Pancreas (tissue), 10 donors: ENCODE results near the gene CYP8B1. TPM values are rescaled to one million over a fixed set of nuclear protein-coding genes. Genes with fewer than 3 reads are reported as not detected.

Experiments used
- ATAC-seq, 4 donors: fragments of 200-7000 bp; cut with Tn5 transposase; one replicate each; pipeline versions ENCODE4 v1.8.0 to v1.9.1; 2020; ENCODE audit warnings: mild to moderate bottlenecking in 4 of 4, moderate library complexity in 4 of 4
- DNase-seq, 6 donors: peaks; one replicate each; pipeline ENCODE4 v3.0.0-alpha.2; 2020
- FAIRE-seq: peaks from 2 replicates; lab custom pipeline; 2012; peaks lifted over from hg19 to GRCh38; lab: Jason Lieb, UNC
- H3K27ac ChIP-seq, 4 donors: fragments of 200-600 bp; sonication (generic); 1 replicate in 3 of 4; 2 replicates in 1 of 4; pipeline versions ENCODE4 v1.5.0 to v1.8.0; 2020
- H3K27me3 ChIP-seq, 4 donors: fragments of 200-600 bp; one replicate each; pipeline ENCODE4 v1.8.0; 2021
- H3K36me3 ChIP-seq, 3 donors: fragments of 200-600 bp; sonication (generic) in 1 of 3; one replicate each; pipeline versions ENCODE4 v1.5.0 to v1.8.0; 2020 to 2021
- H3K4me1 ChIP-seq, 3 donors: fragments of 200-600 bp; one replicate each; pipeline ENCODE4 v1.8.0; 2021
- H3K4me3 ChIP-seq, 4 donors: fragments of 200-600 bp; sonication (generic) in 2 of 4; one replicate each; pipeline versions ENCODE4 v1.5.0 to v1.8.0; 2020 to 2021
- H3K9me3 ChIP-seq, 4 donors: fragments of 200-600 bp; one replicate each; pipeline ENCODE4 v1.8.0; 2021
- WGBS, 2 donors: extraction: QIAGEN DNeasy Blood & Tissue Kit; methylation state at CpG; one replicate each; pipeline ENCODE4 v1.1.7; 2013; 5-methylcytosine and 5-hydroxymethylcytosine counted together
- intact Hi-C, 3 donors: fragments of 100-400 bp; cut with DNase I; formaldehyde crosslinking; loops; one replicate each; pipeline versions ENCODE4 v1.11.1 to v1.14.2; 2022
- polyA plus RNA-seq, 2 donors: library from polyadenylated mRNA; stranded (reverse); fragments of 200-250 nt; gene quantifications; one replicate each; pipeline ENCODE4 v1.2.3, GENCODE V29; 2013
- total RNA-seq, 6 donors: library from RNA; stranded (reverse); fragmentation: NEBNext Ultra II Directional in 4 of 6; extraction: Animal tissue kit (Norgen Biotek cat#: 25700) in 4 of 6; gene quantifications; one replicate each; pipeline versions ENCODE4 v1.2.1 to v1.2.4, GENCODE V29; 2021 to 2023
- TF ChIP-seq, protein P1 (sequence below), 4 donors: fragments of 200-600 bp; sonication (generic) in 3 of 4; IDR thresholded peaks; one replicate each; pipeline versions ENCODE4 v1.5.0 to v1.8.0; 2021; ENCODE audit warnings: antibody characterized with exemption in 4 of 4
- donor health status: healthy with polysubstance abuse.
- donor health status: DM: no; HTN: no; CAD: no; lungs with moderate emphysema.
- donor health status: DM: no; HTN: no; CAD: no.
- donor health status: control.
- donor health status: control.
- donor health status: Bipolar disorder and iron deficiency.
- donor health status: DM: yes; HTN: yes; CAD: no.
- donor health status: DM: no; HTN: no; CAD: no.
- donor health status: DM: no; HTN: no; CAD: no.
- donor health status: DM: yes; HTN: yes; CAD: no.

CYP8B1 gene
- total and polyA plus RNA-seq, 8 donors: 0.22 TPM; not detected in 7

DNA sequence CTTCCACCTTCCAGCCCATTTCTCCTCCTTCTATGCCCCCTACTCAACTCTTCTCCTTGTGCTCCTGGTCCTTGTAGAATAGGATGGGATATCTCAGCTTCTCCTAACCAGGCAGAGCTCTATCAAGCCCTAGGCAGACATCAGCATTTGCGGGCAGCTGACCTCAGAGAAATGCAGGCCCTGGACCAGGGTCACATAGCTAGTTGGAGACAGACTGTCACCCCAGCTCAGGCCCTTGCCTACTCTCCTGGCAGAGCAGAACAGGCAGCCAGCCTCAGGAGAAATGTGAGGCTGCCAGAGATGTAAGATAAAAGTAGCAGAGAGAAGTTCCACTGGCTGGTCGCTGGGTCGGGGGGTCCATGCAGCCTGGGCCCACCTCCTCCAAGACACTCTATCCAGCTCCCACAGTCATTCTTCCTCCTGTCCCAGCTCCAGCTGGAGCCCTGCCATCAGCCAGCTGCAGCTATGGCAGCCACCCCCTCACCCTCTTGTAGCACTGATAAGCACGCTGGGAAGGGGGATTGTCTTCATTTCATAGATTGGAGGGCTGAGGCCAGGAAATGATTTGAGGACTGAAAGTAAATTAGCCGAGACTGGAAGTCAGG lies 4.0 kb downstream of the CYP8B1 start:
- H3K4me3 ChIP-seq: no peak overlapping the region
- intact Hi-C loops: no loop called here
- ATAC-seq (peak in 3 of 4 donors; percentile 51 to 69 (median 68)), DNase-seq (peak in 5 of 6 donors; percentile 10 to 73 (median 44)), FAIRE-seq (no peak)
- TF ChIP-seq, protein P1, sequence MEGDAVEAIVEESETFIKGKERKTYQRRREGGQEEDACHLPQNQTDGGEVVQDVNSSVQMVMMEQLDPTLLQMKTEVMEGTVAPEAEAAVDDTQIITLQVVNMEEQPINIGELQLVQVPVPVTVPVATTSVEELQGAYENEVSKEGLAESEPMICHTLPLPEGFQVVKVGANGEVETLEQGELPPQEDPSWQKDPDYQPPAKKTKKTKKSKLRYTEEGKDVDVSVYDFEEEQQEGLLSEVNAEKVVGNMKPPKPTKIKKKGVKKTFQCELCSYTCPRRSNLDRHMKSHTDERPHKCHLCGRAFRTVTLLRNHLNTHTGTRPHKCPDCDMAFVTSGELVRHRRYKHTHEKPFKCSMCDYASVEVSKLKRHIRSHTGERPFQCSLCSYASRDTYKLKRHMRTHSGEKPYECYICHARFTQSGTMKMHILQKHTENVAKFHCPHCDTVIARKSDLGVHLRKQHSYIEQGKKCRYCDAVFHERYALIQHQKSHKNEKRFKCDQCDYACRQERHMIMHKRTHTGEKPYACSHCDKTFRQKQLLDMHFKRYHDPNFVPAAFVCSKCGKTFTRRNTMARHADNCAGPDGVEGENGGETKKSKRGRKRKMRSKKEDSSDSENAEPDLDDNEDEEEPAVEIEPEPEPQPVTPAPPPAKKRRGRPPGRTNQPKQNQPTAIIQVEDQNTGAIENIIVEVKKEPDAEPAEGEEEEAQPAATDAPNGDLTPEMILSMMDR (IDR thresholded peaks at IDR 0.05): no peak
- 25 to 26% methylated on average over 5 of the region's 5 CpGs for WGBS, 2 donors
- no peaks in the 10 kb centered on the region for H3K36me3 ChIP-seq
- H3K4me1 ChIP-seq: peaks cover 0 to 3% (median 0%) of the 10 kb centered on the region in 3 donors
- H3K27me3 ChIP-seq: no peaks in the 10 kb centered on the region
- no peaks in the 10 kb centered on the region for H3K9me3 ChIP-seq
- no peak overlapping the region for H3K27ac ChIP-seq

DNA sequence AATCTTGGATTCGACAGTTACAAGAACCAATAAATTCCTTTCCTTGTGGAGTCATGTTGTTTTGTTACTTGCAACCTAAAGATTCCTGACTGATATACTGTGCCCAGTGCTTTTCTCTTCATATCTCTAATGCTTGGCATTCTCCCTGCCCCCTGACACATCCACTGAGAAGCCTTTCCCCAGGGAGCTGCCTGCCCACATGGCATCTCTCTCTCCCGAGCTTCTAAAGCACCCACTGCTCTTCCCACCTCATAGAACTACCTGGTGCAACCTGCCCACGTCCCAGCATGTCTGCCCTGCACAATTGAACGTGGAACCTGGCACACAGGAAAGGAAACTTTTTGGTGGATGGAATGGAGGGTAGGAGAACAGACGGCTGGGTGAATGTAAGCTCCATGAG lies 6.8 kb downstream of the CYP8B1 start:
- Histone ChIP-seq H3K36me3 (no peaks in the 10 kb centered on the region), H3K4me1 (peaks cover 0 to 3% (median 0%) of the 10 kb centered on the region in 3 donors), H3K9me3 (no peaks in the 10 kb centered on the region), H3K27me3 (no peaks in the 10 kb centered on the region), H3K4me3 (no peak overlapping the region), H3K27ac (no peak overlapping the region)
- ATAC-seq (no peak), DNase-seq (no peak), FAIRE-seq (no peak)
- WGBS, 2 donors: 60 to 73% methylated on average over 5 of the region's 5 CpGs
- TF ChIP-seq, protein P1 (IDR thresholded peaks at IDR 0.05): no peak
- intact Hi-C loops: no loop called here

DNA sequence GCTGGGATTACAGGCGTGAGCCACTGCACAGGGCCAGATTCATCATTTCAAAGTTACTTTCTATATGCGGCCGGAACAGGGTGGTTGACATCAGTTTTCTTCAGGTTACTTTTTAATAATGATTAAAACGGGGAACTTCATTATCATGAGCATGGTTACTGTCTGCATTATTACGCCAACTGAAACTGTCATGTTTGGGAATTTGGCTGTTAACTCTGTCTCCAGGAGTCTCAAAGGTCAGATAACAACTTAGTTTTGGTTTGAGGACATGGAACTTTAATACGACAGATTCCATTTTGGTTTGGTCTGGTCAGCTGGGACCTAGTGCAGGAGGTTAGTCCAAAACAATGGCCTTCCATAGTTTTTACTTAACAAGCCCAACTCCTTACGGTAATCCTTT lies 8.5 kb downstream of the CYP8B1 start:
- intact Hi-C loops: no loop called here

DNA sequence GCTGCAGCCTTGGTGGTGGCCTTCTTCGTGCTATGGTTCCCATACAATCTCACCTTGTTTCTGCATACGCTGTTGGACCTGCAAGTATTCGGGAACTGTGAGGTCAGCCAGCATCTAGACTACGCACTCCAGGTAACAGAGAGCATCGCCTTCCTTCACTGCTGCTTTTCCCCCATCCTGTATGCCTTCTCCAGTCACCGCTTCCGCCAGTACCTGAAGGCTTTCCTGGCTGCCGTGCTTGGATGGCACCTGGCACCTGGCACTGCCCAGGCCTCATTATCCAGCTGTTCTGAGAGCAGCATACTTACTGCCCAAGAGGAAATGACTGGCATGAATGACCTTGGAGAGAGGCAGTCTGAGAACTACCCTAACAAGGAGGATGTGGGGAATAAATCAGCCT lies 10.4 kb downstream of the CYP8B1 start:
- ATAC-seq (no peak), DNase-seq (no peak), FAIRE-seq (no peak)
- Histone ChIP-seq H3K4me3 (no peak overlapping the region), H3K27me3 (no peaks in the 10 kb centered on the region), H3K9me3 (no peaks in the 10 kb centered on the region), H3K27ac (no peak overlapping the region), H3K36me3 (no peaks in the 10 kb centered on the region), H3K4me1 (no peaks in the 10 kb centered on the region)
- TF ChIP-seq, protein P1 (IDR thresholded peaks at IDR 0.05): no peak
- intact Hi-C loops: no loop called here
- 87 to 90% methylated on average over 8 of the region's 8 CpGs for WGBS, 2 donors

More for the DNA sequence above, 8.5 kb downstream of the CYP8B1 start:
- no peaks in the 10 kb centered on the region for H3K27me3 ChIP-seq
- H3K4me3 ChIP-seq: no peak overlapping the region
- no peak for DNase-seq
- ATAC-seq: no peak
- H3K9me3 ChIP-seq: no peaks in the 10 kb centered on the region
- H3K36me3 ChIP-seq: no peaks in the 10 kb centered on the region
- TF ChIP-seq, protein P1 (IDR thresholded peaks at IDR 0.05): no peak
- WGBS, 2 donors: 85 to 90% methylated on average over 7 of the region's 7 CpGs
- H3K4me1 ChIP-seq: peaks cover 0 to 3% (median 0%) of the 10 kb centered on the region in 3 donors
- FAIRE-seq: no peak
- H3K27ac ChIP-seq: no peak overlapping the region

DNA sequence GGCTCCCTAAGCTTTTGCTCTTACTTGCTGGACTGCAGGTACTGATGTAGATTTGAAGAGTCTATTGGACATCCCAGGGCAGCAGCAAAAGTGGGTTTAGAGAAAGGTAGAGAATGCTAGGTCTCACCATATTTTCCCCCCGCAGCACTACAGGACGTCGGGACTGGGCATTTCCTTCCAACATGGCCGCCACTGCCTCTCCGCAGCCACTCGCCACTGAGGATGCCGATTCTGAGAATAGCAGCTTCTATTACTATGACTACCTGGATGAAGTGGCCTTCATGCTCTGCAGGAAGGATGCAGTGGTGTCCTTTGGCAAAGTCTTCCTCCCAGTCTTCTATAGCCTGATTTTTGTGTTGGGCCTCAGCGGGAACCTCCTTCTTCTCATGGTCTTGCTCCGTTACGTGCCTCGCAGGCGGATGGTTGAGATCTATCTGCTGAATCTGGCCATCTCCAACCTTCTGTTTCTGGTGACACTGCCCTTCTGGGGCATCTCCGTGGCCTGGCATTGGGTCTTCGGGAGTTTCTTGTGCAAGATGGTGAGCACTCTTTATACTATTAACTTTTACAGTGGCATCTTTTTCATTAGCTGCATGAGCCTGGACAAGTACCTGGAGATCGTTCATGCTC lies 11.2 kb downstream of the CYP8B1 start:
- DNase-seq (no peak), FAIRE-seq (no peak), ATAC-seq (no peak)
- no peaks in the 10 kb centered on the region for H3K27me3 ChIP-seq
- no peak overlapping the region for H3K27ac ChIP-seq
- intact Hi-C loops: no loop called here
- WGBS, 2 donors: 94 to 95% methylated on average over 15 of the region's 15 CpGs
- no peaks in the 10 kb centered on the region for H3K36me3 ChIP-seq
- H3K4me3 ChIP-seq: no peak overlapping the region
- no peaks in the 10 kb centered on the region for H3K9me3 ChIP-seq
- TF ChIP-seq, protein P1 (IDR thresholded peaks at IDR 0.05): no peak
- H3K4me1 ChIP-seq: no peaks in the 10 kb centered on the region
